ENCODE measurements around the gene KIAA0232.

Gene KIAA0232

GRCh38 chr4:6924361-6924779 lies 141.8 kb downstream of the KIAA0232 start:
- TF ChIP-seq POLR2A (IDR thresholded peaks at IDR 0.05; ENCODE audit: low read length) (no peak), GATA1 (IDR thresholded peaks at IDR 0.05; ENCODE audit: low read depth, low read length) (no peak)
- no peak for DNase-seq

GRCh38 chr4:6925357-6925836 lies 142.9 kb downstream of the KIAA0232 start:
- TF ChIP-seq POLR2A (IDR thresholded peaks at IDR 0.05; ENCODE audit: low read length) (no peak), GATA1 (IDR thresholded peaks at IDR 0.05; ENCODE audit: low read depth, low read length) (no peak)
- peak; percentile 34 to 36 for DNase-seq

- TF ChIP-seq POLR2A (IDR thresholded peaks at IDR 0.05; ENCODE audit: low read length): no peak
- TF ChIP-seq GATA1 (IDR thresholded peaks at IDR 0.05; ENCODE audit: low read depth, low read length): no peak
- no peak for DNase-seq
Measured at GRCh38 chr4:6926081-6926480, 143.6 kb downstream of the KIAA0232 start.

GRCh38 chr4:6926681-6927478 lies 144.4 kb downstream of the KIAA0232 start:
- TF ChIP-seq GATA1 (IDR thresholded peaks at IDR 0.05; ENCODE audit: low read depth, low read length) (no peak), POLR2A (IDR thresholded peaks at IDR 0.05; ENCODE audit: low read length) (peak; percentile 22)
- DNase-seq: peak; percentile 86 to 89

- TF ChIP-seq POLR2A (IDR thresholded peaks at IDR 0.05; ENCODE audit: low read length): no peak
- TF ChIP-seq GATA1 (IDR thresholded peaks at IDR 0.05; ENCODE audit: low read depth, low read length): no peak
- no peak for DNase-seq
Measured at GRCh38 chr4:6928081-6928480, 145.6 kb downstream of the KIAA0232 start.

GRCh38 chr4:6929339-6929811 lies 146.8 kb downstream of the KIAA0232 start:
- no peak for DNase-seq
- TF ChIP-seq POLR2A (IDR thresholded peaks at IDR 0.05; ENCODE audit: low read length) (no peak), GATA1 (IDR thresholded peaks at IDR 0.05; ENCODE audit: low read depth, low read length) (no peak)

- no peak for TF ChIP-seq POLR2A (IDR thresholded peaks at IDR 0.05; ENCODE audit: low read length)
- TF ChIP-seq GATA1 (IDR thresholded peaks at IDR 0.05; ENCODE audit: low read depth, low read length): no peak
- no peak for DNase-seq
Measured at GRCh38 chr4:6929812-6930464, 147.4 kb downstream of the KIAA0232 start.

- TF ChIP-seq GATA1 (IDR thresholded peaks at IDR 0.05; ENCODE audit: low read depth, low read length) (no peak), POLR2A (IDR thresholded peaks at IDR 0.05; ENCODE audit: low read length) (no peak)
- no peak for DNase-seq
Measured at GRCh38 chr4:6932475-6932874, 149.9 kb downstream of the KIAA0232 start.

GRCh38 chr4:6932918-6933317 lies 150.4 kb downstream of the KIAA0232 start:
- DNase-seq: no peak

More at GRCh38 chr4:6932918-6933317, 150.4 kb downstream of the KIAA0232 start:
- no peak for TF ChIP-seq GATA1 (IDR thresholded peaks at IDR 0.05; ENCODE audit: low read depth, low read length)
- TF ChIP-seq POLR2A (IDR thresholded peaks at IDR 0.05; ENCODE audit: low read length): no peak
